Fibroblast of lung (primary cell): Measurements from ENCODE around the gene ADGRD2.

Source experiments
- EZH2 ChIP-seq: IDR thresholded peaks from 2 replicates; pipeline ENCODE4 v1.5.1; 2012; ENCODE audit warnings: low read length, control low read depth, mild to moderate bottlenecking; ENCODE audit errors: missing control alignments
- TF ChIP-seq, protein P1 (sequence below), 2 donors: IDR thresholded peaks in 1 of 2; conservative IDR thresholded peaks in 1 of 2; 1 replicate in 1 of 2; 2 replicates in 1 of 2; pipeline ENCODE4 v1.5.1; 2011 to 2012; ENCODE audit warnings: low read length in 2 of 2, control low read depth in 1 of 2, inconsistent platforms in 1 of 2, low read depth in 1 of 2, mild to moderate bottlenecking in 1 of 2

GRCh38 chr9:124487260-124488182 is 37.3 kb downstream of the ADGRD2 start:
- TF ChIP-seq, protein P1, sequence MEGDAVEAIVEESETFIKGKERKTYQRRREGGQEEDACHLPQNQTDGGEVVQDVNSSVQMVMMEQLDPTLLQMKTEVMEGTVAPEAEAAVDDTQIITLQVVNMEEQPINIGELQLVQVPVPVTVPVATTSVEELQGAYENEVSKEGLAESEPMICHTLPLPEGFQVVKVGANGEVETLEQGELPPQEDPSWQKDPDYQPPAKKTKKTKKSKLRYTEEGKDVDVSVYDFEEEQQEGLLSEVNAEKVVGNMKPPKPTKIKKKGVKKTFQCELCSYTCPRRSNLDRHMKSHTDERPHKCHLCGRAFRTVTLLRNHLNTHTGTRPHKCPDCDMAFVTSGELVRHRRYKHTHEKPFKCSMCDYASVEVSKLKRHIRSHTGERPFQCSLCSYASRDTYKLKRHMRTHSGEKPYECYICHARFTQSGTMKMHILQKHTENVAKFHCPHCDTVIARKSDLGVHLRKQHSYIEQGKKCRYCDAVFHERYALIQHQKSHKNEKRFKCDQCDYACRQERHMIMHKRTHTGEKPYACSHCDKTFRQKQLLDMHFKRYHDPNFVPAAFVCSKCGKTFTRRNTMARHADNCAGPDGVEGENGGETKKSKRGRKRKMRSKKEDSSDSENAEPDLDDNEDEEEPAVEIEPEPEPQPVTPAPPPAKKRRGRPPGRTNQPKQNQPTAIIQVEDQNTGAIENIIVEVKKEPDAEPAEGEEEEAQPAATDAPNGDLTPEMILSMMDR (conservative IDR thresholded peaks at IDR 0.05 in 1 of 2, IDR thresholded peaks at IDR 0.05 in 1 of 2; ENCODE audit: low read depth in 1 of 2, low read length in 2 of 2): no peak
- peak; percentile 27 for TF ChIP-seq EZH2
